GM12878 (cell line): ENCODE measurements around the gene DAD1. TPM values are rescaled to one million over a fixed set of nuclear protein-coding genes. Genes with fewer than 3 reads are reported as not detected.

Experiments
- ATAC-seq: fragments of 200-7000 bp; cut with Tn5 transposase; 3 replicates; pipeline ENCODE4 v1.9.1; 2020; ENCODE audit warnings: mild to moderate bottlenecking, moderate library complexity
- BruUV-seq: library from RNA; stranded (reverse); fragments of 400-500 nt; replicated peaks from 2 replicates; lab custom pipeline; 2021; lab: Mats Ljungman, UMichigan
- CTCF ChIA-PET: fragments of 300-600 bp; sonication (Branson Sonifier 250); formaldehyde crosslinking; extraction: SDS; loops from one replicate; lab custom pipeline; 2021; ENCODE audit warnings: inconsistent platforms; lab: Yijun Ruan, JAX
- POLR2A ChIA-PET: fragments of 350-600 bp; formaldehyde crosslinking; extraction: SDS; loops from one replicate; lab custom pipeline; 2021; ENCODE audit warnings: inconsistent platforms; lab: Charles Lee
- RAD21 ChIA-PET: fragments of 300-600 bp; sonication (Branson Sonifier 250); formaldehyde crosslinking; loops from one replicate; lab custom pipeline; 2023; ENCODE audit warnings: antibody characterized with exemption; ENCODE audit not compliant: unreplicated experiment; lab: Charles Lee
- SMC1A ChIA-PET: fragments of 300-600 bp; sonication (Branson Sonifier 250); formaldehyde crosslinking; loops from one replicate; lab custom pipeline; 2023; ENCODE audit not compliant: unreplicated experiment, uncharacterized antibody; lab: Charles Lee
- DNase-seq: peaks from one replicate; pipeline ENCODE4 v3.0.0-alpha.2; 2011; ENCODE audit warnings: low read depth, low spot score
- FAIRE-seq: peaks from 3 replicates; lab custom pipeline; 2011; peaks lifted over from hg19 to GRCh38; lab: Jason Lieb, UNC
- H2AFZ ChIP-seq: 2 replicates; pipeline ENCODE4 v1.6.0; 2011; ENCODE audit warnings: low read depth, low read length, control low read depth; ENCODE audit not compliant: control insufficient read depth
- H3K27ac ChIP-seq: 2 replicates; pipeline ENCODE4 v1.5.1; 2011; ENCODE audit warnings: control low read depth; ENCODE audit not compliant: control insufficient read depth, insufficient read depth
- H3K27me3 ChIP-seq, 2 experiments: replicated peaks in 1 of 2; 2 replicates each; pipeline versions ENCODE4 v1.6.0 to v1.6.1; 2011; ENCODE audit warnings: low read length in 1 of 2; ENCODE audit not compliant: control insufficient read depth in 2 of 2, insufficient read depth in 2 of 2
- H3K36me3 ChIP-seq, 2 experiments: 2 replicates each; pipeline ENCODE4 v1.5.1; 2011; ENCODE audit warnings: low read length in 1 of 2; ENCODE audit not compliant: control insufficient read depth in 2 of 2, insufficient read depth in 2 of 2
- H3K4me1 ChIP-seq: 2 replicates; pipeline ENCODE4 v1.6.1; 2011; ENCODE audit warnings: mild to moderate bottlenecking, low read length, moderate library complexity, mixed read lengths; ENCODE audit not compliant: control insufficient read depth, insufficient read depth
- H3K4me2 ChIP-seq: 2 replicates; pipeline ENCODE4 v1.6.0; 2011; ENCODE audit warnings: control low read depth; ENCODE audit not compliant: control insufficient read depth, insufficient read depth
- H3K4me3 ChIP-seq: fragments of 200-600 bp; sonication (generic); 2 replicates; pipeline ENCODE4 v1.5.1; 2016
- H3K79me2 ChIP-seq: 2 replicates; pipeline ENCODE4 v1.6.0; 2011; ENCODE audit warnings: low read length; ENCODE audit not compliant: control insufficient read depth, insufficient read depth
- H3K9ac ChIP-seq: 2 replicates; pipeline ENCODE4 v1.8.0; 2011; ENCODE audit warnings: low read length, control low read depth, mixed read lengths; ENCODE audit not compliant: control insufficient read depth, insufficient read depth
- H3K9me3 ChIP-seq: replicated peaks from 3 replicates; pipeline ENCODE4 v1.5.1; 2011; ENCODE audit warnings: mild to moderate bottlenecking, low read length; ENCODE audit not compliant: control insufficient read depth, insufficient read depth
- H4K20me1 ChIP-seq: 2 replicates; pipeline ENCODE4 v1.6.0; 2011; ENCODE audit not compliant: control insufficient read depth, insufficient read depth
- BACH1 ChIP-seq: fragments of 450-650 bp; IDR thresholded peaks from 2 replicates; pipeline ENCODE4 v1.6.1; 2017; ENCODE audit warnings: mild to moderate bottlenecking, borderline replicate concordance
- BMI1 ChIP-seq: fragments of 450-650 bp; IDR thresholded peaks from 2 replicates; pipeline ENCODE4 v1.6.1; 2016; ENCODE audit warnings: mild to moderate bottlenecking, moderate library complexity, borderline replicate concordance
- CBFB ChIP-seq: IDR thresholded peaks from 2 replicates; pipeline ENCODE4 v1.6.1; 2016; ENCODE audit warnings: antibody characterized with exemption, low read depth
- EZH2 ChIP-seq: IDR thresholded peaks from 2 replicates; pipeline ENCODE4 v1.6.1; 2012; ENCODE audit warnings: low read depth, mild to moderate bottlenecking, control low read depth, inconsistent platforms, low read length, borderline replicate concordance; ENCODE audit not compliant: control insufficient read depth
- JUNB ChIP-seq: IDR thresholded peaks from 2 replicates; pipeline ENCODE4 v1.6.1; 2016; ENCODE audit warnings: antibody characterized with exemption, mild to moderate bottlenecking
- MXI1 ChIP-seq: fragments of 150-350 bp; IDR thresholded peaks from 2 replicates; pipeline ENCODE4 v1.6.1; 2011; ENCODE audit warnings: low read depth, mild to moderate bottlenecking, inconsistent platforms, low read length, improper control_type of control experiment
- MYB ChIP-seq: fragments of 150-350 bp; IDR thresholded peaks from 2 replicates; pipeline ENCODE4 v1.6.1; 2014; ENCODE audit warnings: mild to moderate bottlenecking, low read depth, low read length, borderline replicate concordance
- POLR2AphosphoS5 ChIP-seq: IDR thresholded peaks from 2 replicates; pipeline ENCODE4 v1.6.1; 2011; ENCODE audit warnings: mild to moderate bottlenecking, low read length, inconsistent platforms
- SIN3A ChIP-seq: IDR thresholded peaks from 2 replicates; pipeline ENCODE4 v1.6.1; 2012; ENCODE audit warnings: low read depth, low read length, improper control_type of control experiment
- SUZ12 ChIP-seq: fragments of 200-600 bp; sonication (generic); IDR thresholded peaks from one replicate; pipeline ENCODE4 v1.6.1; 2018; ENCODE audit warnings: antibody characterized with exemption, mild to moderate bottlenecking; ENCODE audit not compliant: unreplicated experiment
- WGBS: methylation state at CpG from one replicate; pipeline ENCODE4 v1.1.6; 2016; ENCODE audit warnings: low lambda C conversion rate; ENCODE audit not compliant: insufficient replicate concordance, insufficient coverage; ENCODE audit errors: missing lambda C conversion rate; 5-methylcytosine and 5-hydroxymethylcytosine counted together
- in situ Hi-C: fragments of 300-500 bp; cut with MboI; formaldehyde crosslinking; loops from 9 replicates; pipeline ENCODE4 v1.14.3; 2018; ENCODE audit warnings: mixed read lengths
- intact Hi-C: fragments of 100-400 bp; cut with micrococcal nuclease; formaldehyde crosslinking; loops from one replicate; pipeline ENCODE4 v1.14.2; 2022; ENCODE audit not compliant: unreplicated experiment
- polyA plus RNA-seq, 11 experiments: library from polyadenylated mRNA; depleted of rRNA in 4 of 11; unstranded in 6 of 11; stranded (reverse) in 5 of 11; fragments of >200 nt; fragmentation: Nextera tagmentation in 4 of 11; fragmentation: Illumina TruSeq in 1 of 11; extraction: Ambion mirVana in 4 of 11; extraction: Trizol in 1 of 11; gene quantifications; 1 replicate in 1 of 11; 2 replicates in 10 of 11; pipeline versions ENCODE4 v1.2.1 to v1.2.3, GENCODE V29; 2011 to 2016; ENCODE audit warnings: inconsistent platforms in 2 of 11, missing spikeins in 2 of 11, low read depth in 1 of 11
- total RNA-seq, 4 experiments: library from RNA; depleted of rRNA in 3 of 4; stranded (reverse); fragments of >200 nt in 3 of 4; fragmentation: Illumina TruSeq in 1 of 4; extraction: Trizol in 1 of 4; gene quantifications; 2 replicates each; pipeline versions ENCODE4 v1.2.1 to v1.2.3, GENCODE V29; 2013 to 2021
- TF ChIP-seq, protein P1 (sequence below): IDR thresholded peaks from 2 replicates; pipeline ENCODE4 v1.6.1; 2011; ENCODE audit warnings: low read depth, low read length, improper control_type of control experiment, borderline replicate concordance

Gene DAD1
- total and polyA plus RNA-seq, 10 of the 15 experiments (the other 5 are each of a cell fraction or from before 2014, with no cell fraction given), result 161 to 920 (median 319) TPM

DNA sequence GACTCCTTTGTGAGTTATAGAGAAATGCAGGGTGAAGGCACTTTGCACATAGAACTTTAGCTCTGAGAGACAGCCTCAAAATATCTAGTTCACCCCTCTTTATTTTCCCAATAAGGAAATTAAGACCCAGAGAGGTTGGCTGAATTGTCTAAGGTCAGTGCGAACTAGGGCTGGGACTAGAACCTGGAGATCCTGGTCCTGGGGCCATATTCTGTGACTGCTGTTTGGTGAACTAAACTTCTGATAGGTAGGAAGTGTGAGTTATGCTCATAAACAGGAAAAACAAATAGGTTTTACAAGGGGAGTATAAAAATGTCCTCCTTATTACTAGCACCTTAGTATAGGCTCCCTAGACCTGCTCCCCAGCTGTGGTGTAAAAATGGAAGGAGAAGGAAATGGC lies 53.9 kb downstream of the DAD1 start:
- H3K36me3 ChIP-seq, result peaks cover 3 to 8% of the 10 kb centered on the region in 2 experiments
- CTCF ChIA-PET, result interaction anchor here (1.0 to 6.0 kb wide), 9 partner anchors 9 to 58 kb away, joined by 3 to 100 read pairs (median 4); no protein-coding TSS in a partner anchor
- in situ Hi-C loops, result no loop called here

DNA sequence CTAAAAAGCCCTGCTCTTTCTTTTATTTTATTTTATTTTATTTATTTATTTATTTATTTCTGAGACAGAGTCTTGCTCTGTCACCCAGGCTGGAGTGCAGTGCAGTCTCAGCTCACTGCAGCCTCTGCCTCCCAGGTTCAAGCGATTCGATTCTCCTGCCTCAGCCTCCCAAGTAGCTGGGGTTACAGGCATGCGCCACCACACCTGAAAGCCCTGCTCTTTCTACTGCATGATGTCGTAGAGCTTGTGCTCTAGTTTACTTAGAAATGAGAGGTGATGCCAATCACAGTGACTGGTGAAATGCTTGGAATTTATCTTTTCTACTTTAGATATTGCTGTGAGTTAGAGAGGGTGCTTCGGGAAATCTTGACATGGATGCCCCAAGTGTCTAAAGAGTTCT lies 54.5 kb downstream of the DAD1 start:
- intact Hi-C loops, result no loop called here
- peaks cover 69% of the 10 kb centered on the region for H3K79me2 ChIP-seq
- FAIRE-seq, result no peak
- H3K27ac ChIP-seq, result peak overlapping the region; percentile 97
- ChIA-PET POLR2A (interaction anchor here (0.7 to 12.2 kb wide), 10 partner anchors 10 to 57 kb away, joined by 3 to 339 read pairs (median 4); no protein-coding TSS in a partner anchor), SMC1A (interaction anchor here (1.0 to 12.3 kb wide), 18 partner anchors 8 to 63 kb away, joined by 3 to 399 read pairs (median 10); partner anchors contain the start of gene DAD1)
- no peak overlapping the region; the same call in 1 of the 2 replicates for H3K9ac ChIP-seq
- in situ Hi-C loops, result no loop called here
- ATAC-seq, result no peak; the same call in 2 of the 3 replicates
- no peak overlapping the region for H2AFZ ChIP-seq
- no peak for DNase-seq
- no peak overlapping the region for H3K4me3 ChIP-seq
- no peak for TF ChIP-seq EZH2
- TF ChIP-seq SUZ12, result no peak
- TF ChIP-seq, protein P1, sequence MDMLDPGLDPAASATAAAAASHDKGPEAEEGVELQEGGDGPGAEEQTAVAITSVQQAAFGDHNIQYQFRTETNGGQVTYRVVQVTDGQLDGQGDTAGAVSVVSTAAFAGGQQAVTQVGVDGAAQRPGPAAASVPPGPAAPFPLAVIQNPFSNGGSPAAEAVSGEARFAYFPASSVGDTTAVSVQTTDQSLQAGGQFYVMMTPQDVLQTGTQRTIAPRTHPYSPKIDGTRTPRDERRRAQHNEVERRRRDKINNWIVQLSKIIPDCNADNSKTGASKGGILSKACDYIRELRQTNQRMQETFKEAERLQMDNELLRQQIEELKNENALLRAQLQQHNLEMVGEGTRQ, result no peak
- TF ChIP-seq MYB, result no peak
- 0 out of 2 replicates have a peak, but pooled peaks have one; percentile 5 for TF ChIP-seq CBFB
- TF ChIP-seq BMI1, result no peak
- no peak for TF ChIP-seq SIN3A
- no peak for TF ChIP-seq MXI1
- TF ChIP-seq, all 136 proteins: peak for 1
- 83% methylated on average over 5 of the region's 5 CpGs for WGBS
- ChIA-PET CTCF (interaction anchor here (1.2 to 6.0 kb wide), 9 partner anchors 8 to 58 kb away, joined by 3 to 100 read pairs (median 4); no protein-coding TSS in a partner anchor), RAD21 (interaction anchor here (0.9 to 8.1 kb wide), 14 partner anchors 8 to 55 kb away, joined by 3 to 184 read pairs (median 22); no protein-coding TSS in a partner anchor)
- Histone ChIP-seq H3K36me3 (peaks cover 3 to 8% of the 10 kb centered on the region in 2 experiments), H3K4me1 (peaks cover 89% of the 10 kb centered on the region), H3K4me2 (peak overlapping the region; percentile 19), H3K27me3 (no peaks in the 10 kb centered on the region), H4K20me1 (no peaks in the 10 kb centered on the region), H3K9me3 (no peaks in the 10 kb centered on the region)
- BruUV-seq, result no TSS peak

More for the DNA sequence above, 53.9 kb downstream of the DAD1 start:
- WGBS, result 93% methylated on average over 1 of the region's 1 CpG
- POLR2A ChIA-PET, result interaction anchor here (0.8 to 12.2 kb wide), 9 partner anchors 11 to 58 kb away, joined by 3 to 339 read pairs (median 5); no protein-coding TSS in a partner anchor
- Histone ChIP-seq H4K20me1 (no peaks in the 10 kb centered on the region), H3K4me2 (peak overlapping the region; percentile 26), H3K27ac (peak overlapping the region; percentile 97), H3K4me1 (peaks cover 87% of the 10 kb centered on the region), H2AFZ (no peak overlapping the region), H3K4me3 (0 out of 2 replicates have a peak overlapping the region, but pooled peaks have one; percentile 30), H3K9me3 (no peaks in the 10 kb centered on the region), H3K9ac (peak overlapping the region; percentile 39), H3K27me3 (no peaks in the 10 kb centered on the region), H3K79me2 (peaks cover 66% of the 10 kb centered on the region)
- RAD21 ChIA-PET, result interaction anchor here (1.0 to 8.1 kb wide), 11 partner anchors 8 to 56 kb away, joined by 3 to 184 read pairs (median 18); no protein-coding TSS in a partner anchor
- BruUV-seq, result no TSS peak
- TF ChIP-seq BACH1 (peak; percentile 23; the same call in 1 of the 2 replicates), JUNB (no peak), POLR2AphosphoS5 (0 out of 2 replicates have a peak, but pooled peaks have one; percentile 29)
- FAIRE-seq, result no peak
- intact Hi-C loops, result no loop called here
- SMC1A ChIA-PET, result interaction anchor here (1.0 to 12.3 kb wide), 11 partner anchors 9 to 56 kb away, joined by 3 to 399 read pairs (median 19); partner anchors contain the start of gene DAD1
- ATAC-seq, result no peak
- DNase-seq, result no peak
